Measurements from ENCODE around the gene FOXF2. TPM values are rescaled to one million over a fixed set of nuclear protein-coding genes. Genes with fewer than 3 reads are reported as not detected.

FOXF2 gene
- total RNA-seq, 2 donors from 2014 or later, result 0.55 TPM; not detected in 1

DNA sequence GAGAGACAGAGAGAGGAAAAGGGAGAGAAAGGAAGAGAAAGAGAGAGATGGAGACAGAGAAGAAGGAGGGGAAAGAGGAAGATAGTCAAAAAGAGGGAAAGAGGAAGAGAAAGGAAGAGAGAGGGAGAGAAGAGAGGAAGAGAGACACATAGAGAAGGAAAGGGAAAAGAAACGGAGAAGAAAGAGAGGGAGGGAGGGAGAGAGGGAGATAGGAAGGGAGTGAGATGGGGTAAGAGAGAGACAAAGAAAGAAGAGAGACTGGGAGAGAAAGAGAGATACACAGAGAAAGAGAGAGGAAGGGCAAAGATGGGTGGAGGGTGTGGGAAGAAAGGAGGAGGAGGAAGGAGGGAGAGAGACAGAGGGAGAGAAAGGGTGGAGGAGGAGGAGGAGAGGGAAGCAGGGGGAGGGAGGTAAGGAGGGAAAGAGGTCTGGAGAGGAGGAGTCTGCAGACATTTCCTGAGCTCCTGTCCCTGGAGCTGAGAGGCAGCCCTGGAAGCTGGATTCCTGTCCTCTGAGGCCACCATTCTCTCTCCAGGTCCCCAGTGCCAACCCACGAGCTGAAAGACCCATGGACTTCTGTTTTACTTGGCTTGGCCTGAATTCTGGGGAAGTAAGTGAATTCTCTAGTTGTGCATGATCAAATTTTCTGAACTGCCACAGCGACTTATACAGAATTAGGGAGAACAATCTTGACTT is 9.9 kb downstream of the FOXF2 start:
- Histone ChIP-seq H3K9me3 (no peaks in the 10 kb centered on the region), H3K4me3 (no peak overlapping the region), H3K27ac (no peak overlapping the region), H3K36me3 (no peaks in the 10 kb centered on the region), H3K4me1 (peaks cover 0 to under 1% of the 10 kb centered on the region in 2 donors), H3K27me3 (peaks cover 20 to 21% of the 10 kb centered on the region in 2 donors)
- TF ChIP-seq, protein P1, sequence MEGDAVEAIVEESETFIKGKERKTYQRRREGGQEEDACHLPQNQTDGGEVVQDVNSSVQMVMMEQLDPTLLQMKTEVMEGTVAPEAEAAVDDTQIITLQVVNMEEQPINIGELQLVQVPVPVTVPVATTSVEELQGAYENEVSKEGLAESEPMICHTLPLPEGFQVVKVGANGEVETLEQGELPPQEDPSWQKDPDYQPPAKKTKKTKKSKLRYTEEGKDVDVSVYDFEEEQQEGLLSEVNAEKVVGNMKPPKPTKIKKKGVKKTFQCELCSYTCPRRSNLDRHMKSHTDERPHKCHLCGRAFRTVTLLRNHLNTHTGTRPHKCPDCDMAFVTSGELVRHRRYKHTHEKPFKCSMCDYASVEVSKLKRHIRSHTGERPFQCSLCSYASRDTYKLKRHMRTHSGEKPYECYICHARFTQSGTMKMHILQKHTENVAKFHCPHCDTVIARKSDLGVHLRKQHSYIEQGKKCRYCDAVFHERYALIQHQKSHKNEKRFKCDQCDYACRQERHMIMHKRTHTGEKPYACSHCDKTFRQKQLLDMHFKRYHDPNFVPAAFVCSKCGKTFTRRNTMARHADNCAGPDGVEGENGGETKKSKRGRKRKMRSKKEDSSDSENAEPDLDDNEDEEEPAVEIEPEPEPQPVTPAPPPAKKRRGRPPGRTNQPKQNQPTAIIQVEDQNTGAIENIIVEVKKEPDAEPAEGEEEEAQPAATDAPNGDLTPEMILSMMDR (IDR thresholded peaks at IDR 0.05), result no peak
- DNase-seq (ENCODE audit: low spot score), result no peak

DNA sequence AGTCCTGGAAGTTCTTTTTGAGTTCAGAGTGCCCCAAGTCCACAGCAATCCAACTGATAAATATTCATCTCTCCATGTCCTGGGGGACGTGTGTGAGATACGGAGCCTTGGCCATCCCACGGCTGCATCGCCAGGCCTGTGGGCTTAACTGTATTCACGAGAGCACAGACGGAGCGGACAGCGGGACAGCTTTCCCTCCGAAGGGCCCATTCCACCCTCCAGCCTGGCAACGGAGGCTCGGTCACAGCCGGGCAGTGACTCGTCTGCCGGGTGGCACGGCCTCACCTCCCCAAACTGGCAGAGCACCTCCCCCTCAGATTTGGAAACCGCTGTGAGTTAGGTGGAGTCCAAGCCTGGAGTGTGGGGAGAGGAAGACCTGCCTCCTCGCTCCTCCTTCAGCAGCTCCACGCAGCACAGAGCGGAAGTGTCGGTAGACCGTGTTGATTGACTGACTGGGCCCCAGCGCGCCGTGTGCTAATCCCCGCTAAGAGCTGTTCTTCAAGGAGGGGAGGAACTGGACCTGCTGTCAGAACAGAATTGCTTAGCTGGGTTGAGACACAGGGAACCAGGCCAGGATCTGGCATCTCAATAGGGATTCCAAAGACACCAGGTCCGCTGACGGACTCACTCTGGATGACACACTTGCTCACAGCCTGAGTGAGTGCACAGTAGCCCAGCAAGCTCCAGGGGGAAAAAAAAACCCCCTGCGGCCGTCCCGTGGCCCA is 10.9 kb downstream of the FOXF2 start:
- Histone ChIP-seq H3K4me1 (no peaks in the 10 kb centered on the region), H3K9me3 (peaks cover 0 to 6% of the 10 kb centered on the region in 2 donors), H3K27ac (no peak overlapping the region), H3K27me3 (peaks cover 10 to 12% of the 10 kb centered on the region in 2 donors), H3K36me3 (no peaks in the 10 kb centered on the region), H3K4me3 (no peak overlapping the region)
- DNase-seq (ENCODE audit: low spot score), result no peak
- TF ChIP-seq, protein P1 (IDR thresholded peaks at IDR 0.05), result no peak

DNA sequence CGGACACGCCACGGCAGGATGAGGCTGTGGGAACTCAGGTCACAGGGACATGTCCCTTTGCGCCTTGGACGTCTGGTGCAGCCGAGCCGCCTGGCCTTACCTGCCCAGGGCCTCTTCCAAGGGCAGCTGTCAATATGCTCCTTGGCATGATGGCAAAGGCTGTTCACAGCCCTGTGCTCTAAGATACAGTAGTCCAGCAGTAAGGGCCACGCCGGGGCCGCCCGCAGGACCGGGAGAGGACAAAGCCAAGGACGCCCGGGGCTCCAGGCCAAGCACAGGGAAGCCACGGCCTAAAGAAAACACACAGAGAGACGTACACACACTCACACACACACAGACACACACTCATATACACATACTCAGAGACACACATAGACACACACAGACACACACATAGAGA is 13.0 kb downstream of the FOXF2 start:
- H3K9me3 ChIP-seq, result peaks cover 0 to 6% of the 10 kb centered on the region in 2 donors
- H3K27me3 ChIP-seq, result no peaks in the 10 kb centered on the region
- no peaks in the 10 kb centered on the region for H3K36me3 ChIP-seq
- TF ChIP-seq, protein P1 (IDR thresholded peaks at IDR 0.05), result no peak
- no peak overlapping the region for H3K27ac ChIP-seq
- no peak overlapping the region for H3K4me3 ChIP-seq
- no peaks in the 10 kb centered on the region for H3K4me1 ChIP-seq
- no peak for DNase-seq (ENCODE audit: low spot score)

DNA sequence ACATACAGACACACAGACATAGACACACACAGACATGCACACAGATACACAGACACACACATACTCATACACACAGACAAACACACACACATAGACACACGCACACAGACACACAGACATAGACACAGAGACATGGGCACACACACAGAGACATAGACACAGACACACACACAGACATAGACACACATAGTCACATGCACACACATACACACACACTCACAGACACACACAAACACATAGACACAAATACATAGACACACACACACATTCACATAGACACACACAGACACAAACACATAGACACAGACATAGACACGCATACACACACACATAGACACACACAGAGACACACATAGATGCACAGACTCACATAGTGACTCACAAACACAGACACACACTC is 13.5 kb downstream of the FOXF2 start:
- peaks cover 0 to 6% of the 10 kb centered on the region in 2 donors for H3K9me3 ChIP-seq
- H3K27me3 ChIP-seq, result no peaks in the 10 kb centered on the region
- H3K4me3 ChIP-seq, result no peak overlapping the region
- no peaks in the 10 kb centered on the region for H3K36me3 ChIP-seq
- no peak for DNase-seq (ENCODE audit: low spot score)
- H3K4me1 ChIP-seq, result no peaks in the 10 kb centered on the region
- TF ChIP-seq, protein P1 (IDR thresholded peaks at IDR 0.05), result no peak
- H3K27ac ChIP-seq, result no peak overlapping the region

DNA sequence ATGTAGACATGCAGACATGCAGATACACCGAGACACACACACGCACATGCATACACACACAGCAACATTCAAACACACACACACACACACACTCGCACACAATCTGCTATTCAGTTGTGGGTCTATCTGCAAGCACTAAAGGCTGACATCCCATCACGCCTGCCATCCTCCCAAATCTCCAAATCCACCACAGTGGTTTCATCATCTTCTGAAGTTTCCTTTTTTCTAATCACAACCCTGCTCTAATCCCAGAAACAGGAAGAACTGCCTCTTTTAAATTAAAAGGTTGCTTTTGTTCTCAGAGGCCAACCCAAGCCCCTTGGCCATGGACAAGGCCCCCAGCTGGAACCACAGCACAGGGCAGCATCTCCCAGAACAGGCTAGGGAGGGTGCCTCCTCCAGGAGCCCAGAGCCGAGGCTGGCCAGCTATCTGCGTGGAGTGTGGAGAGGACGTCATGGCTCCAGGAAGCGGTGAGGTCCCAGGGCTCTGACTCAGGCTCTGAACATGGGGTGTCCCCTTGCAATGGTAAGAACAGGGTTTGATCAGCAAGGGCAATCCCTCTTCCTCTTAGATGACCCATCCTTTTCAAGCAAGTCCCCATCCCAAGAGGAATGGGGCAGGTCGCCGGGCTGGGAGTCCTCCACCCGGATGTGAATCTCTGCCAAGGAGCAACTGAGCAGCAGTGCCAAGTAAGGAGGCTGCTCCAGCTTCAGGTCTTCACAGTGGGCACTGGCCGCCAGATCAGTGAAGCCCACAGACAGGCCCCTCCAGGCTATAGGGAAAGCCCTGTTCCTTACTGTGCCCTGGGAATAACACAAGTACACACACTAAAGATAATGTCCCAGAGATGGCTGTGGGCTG is 14.7 kb downstream of the FOXF2 start:
- TF ChIP-seq, protein P1 (IDR thresholded peaks at IDR 0.05), result no peak
- no peak overlapping the region for H3K4me3 ChIP-seq
- H3K27me3 ChIP-seq, result no peaks in the 10 kb centered on the region
- no peak overlapping the region for H3K27ac ChIP-seq
- peaks cover 0 to 6% of the 10 kb centered on the region in 2 donors for H3K9me3 ChIP-seq
- no peaks in the 10 kb centered on the region for H3K4me1 ChIP-seq
- no peaks in the 10 kb centered on the region for H3K36me3 ChIP-seq
- DNase-seq (ENCODE audit: low spot score), result no peak
